IMR-90 (cell line): ENCODE data around the gene CERS6. TPM values are rescaled to one million over a fixed set of nuclear protein-coding genes. Genes with fewer than 3 reads are reported as not detected.

Experiments
- ATAC-seq: fragments of 200-7000 bp; cut with Tn5 transposase; 2 replicates; pipeline ENCODE4 v1.9.1; 2020; ENCODE audit warnings: low read depth, mild to moderate bottlenecking, moderate library complexity
- BruUV-seq: library from RNA; stranded (reverse); fragments of 400-500 nt; replicated peaks from 2 replicates; lab custom pipeline; 2021; lab: Mats Ljungman, UMichigan
- CTCF ChIA-PET: fragments of 300-600 bp; formaldehyde crosslinking; extraction: SDS; loops from one replicate; lab custom pipeline; 2021; ENCODE audit warnings: antibody characterized with exemption; lab: Yijun Ruan, JAX
- POLR2A ChIA-PET: fragments of 300-600 bp; sonication (Branson Sonifier 250); formaldehyde crosslinking; loops from one replicate; lab custom pipeline; 2022; ENCODE audit warnings: antibody characterized with exemption; ENCODE audit not compliant: unreplicated experiment; lab: Charles Lee
- DNase-seq: peaks from one replicate; pipeline ENCODE4 v3.0.0; 2013
- H2AFZ ChIP-seq: replicated peaks from 2 replicates; pipeline ENCODE3; 2013; ENCODE audit warnings: low read length, mild to moderate bottlenecking; ENCODE audit not compliant: poor library complexity
- H2AK5ac ChIP-seq: 2 replicates; pipeline ENCODE4 v1.6.1; 2013; ENCODE audit warnings: low read depth, low read length, inconsistent platforms
- H2AK9ac ChIP-seq: replicated peaks from 2 replicates; pipeline ENCODE3; 2013; ENCODE audit warnings: mild to moderate bottlenecking, low read depth, low read length, moderate library complexity; ENCODE audit not compliant: poor library complexity
- H2BK120ac ChIP-seq: 2 replicates; pipeline ENCODE4 v1.6.1; 2013; ENCODE audit warnings: low read depth, low read length, inconsistent platforms
- H2BK15ac ChIP-seq: 3 replicates; pipeline ENCODE4 v1.6.1; 2013; ENCODE audit warnings: low read depth, low read length, inconsistent platforms
- H2BK20ac ChIP-seq: 2 replicates; pipeline ENCODE4 v1.6.1; 2013; ENCODE audit warnings: low read depth, mild to moderate bottlenecking, inconsistent platforms, low read length, moderate library complexity
- H2BK5ac ChIP-seq: 2 replicates; pipeline ENCODE4 v1.6.1; 2013; ENCODE audit warnings: mild to moderate bottlenecking, low read depth, low read length, inconsistent platforms; ENCODE audit not compliant: poor library complexity, severe bottlenecking
- H3K14ac ChIP-seq: replicated peaks from 2 replicates; pipeline ENCODE4 v1.6.1; 2013; ENCODE audit warnings: low read depth, low read length, inconsistent platforms
- H3K18ac ChIP-seq: 2 replicates; pipeline ENCODE4 v1.6.1; 2013; ENCODE audit warnings: low read depth, low read length, control low read depth
- H3K23ac ChIP-seq: 2 replicates; pipeline ENCODE4 v1.6.1; 2013; ENCODE audit warnings: low read depth, low read length, inconsistent platforms
- H3K27ac ChIP-seq: 2 replicates; pipeline ENCODE4 v1.5.1; 2013; ENCODE audit warnings: mild to moderate bottlenecking, control low read depth, low read length; ENCODE audit not compliant: insufficient read depth
- H3K27me3 ChIP-seq: 2 replicates; pipeline ENCODE4 v1.6.1; 2013; ENCODE audit warnings: low read length; ENCODE audit not compliant: control insufficient read depth, insufficient read depth
- H3K36me3 ChIP-seq: 2 replicates; pipeline ENCODE4 v1.6.1; 2013; ENCODE audit warnings: low read length, mixed read lengths; ENCODE audit not compliant: control insufficient read depth, insufficient read depth
- H3K4ac ChIP-seq: 2 replicates; pipeline ENCODE4 v1.6.1; 2013; ENCODE audit warnings: low read depth, low read length, inconsistent platforms
- H3K4me1 ChIP-seq: 2 replicates; pipeline ENCODE4 v1.6.1; 2013; ENCODE audit warnings: low read length, mixed read lengths; ENCODE audit not compliant: control insufficient read depth, insufficient read depth
- H3K4me2 ChIP-seq: 2 replicates; pipeline ENCODE4 v1.6.1; 2013; ENCODE audit warnings: low read depth, mild to moderate bottlenecking, control low read depth, low read length, moderate library complexity
- H3K4me3 ChIP-seq: 2 replicates; pipeline ENCODE4 v1.5.1; 2013; ENCODE audit warnings: low read depth, mild to moderate bottlenecking, control low read depth, low read length, moderate library complexity; ENCODE audit not compliant: insufficient read depth
- H3K56ac ChIP-seq: 2 replicates; pipeline ENCODE4 v1.6.1; 2013; ENCODE audit warnings: low read length, inconsistent platforms; ENCODE audit not compliant: insufficient read depth; ENCODE audit errors: extremely low read depth
- H3K79me1 ChIP-seq, 2 experiments: 2 replicates each; pipeline ENCODE4 v1.6.1; 2013; ENCODE audit warnings: low read length in 2 of 2, inconsistent platforms in 1 of 2, low read depth in 1 of 2
- H3K9ac ChIP-seq: 2 replicates; pipeline ENCODE4 v1.6.1; 2013; ENCODE audit warnings: low read depth, low read length, control low read depth
- H3K9me1 ChIP-seq: 2 replicates; pipeline ENCODE4 v1.6.1; 2013; ENCODE audit warnings: low read length, inconsistent platforms; ENCODE audit not compliant: insufficient read depth
- H3K9me3 ChIP-seq: 2 replicates; pipeline ENCODE4 v1.6.1; 2013; ENCODE audit warnings: low read length; ENCODE audit not compliant: control insufficient read depth, insufficient read depth
- H4K20me1 ChIP-seq: 2 replicates; pipeline ENCODE4 v1.6.1; 2013; ENCODE audit warnings: low read length, inconsistent platforms; ENCODE audit not compliant: insufficient read depth
- H4K5ac ChIP-seq: 2 replicates; pipeline ENCODE4 v1.6.1; 2013; ENCODE audit warnings: mild to moderate bottlenecking, low read depth, low read length, control low read depth
- H4K8ac ChIP-seq, 2 experiments: 2 replicates each; pipeline ENCODE4 v1.6.1; 2013; ENCODE audit warnings: low read depth in 2 of 2, low read length in 2 of 2, control low read depth in 1 of 2, inconsistent platforms in 1 of 2
- H4K91ac ChIP-seq: 2 replicates; pipeline ENCODE4 v1.6.1; 2013; ENCODE audit warnings: low read depth, low read length, inconsistent platforms; ENCODE audit not compliant: insufficient read depth
- BHLHE40 ChIP-seq: fragments of 150-350 bp; IDR thresholded peaks from 2 replicates; pipeline ENCODE4 v1.6.1; 2016; ENCODE audit warnings: mild to moderate bottlenecking, low read depth, low read length
- CEBPB ChIP-seq: IDR thresholded peaks from 2 replicates; pipeline ENCODE4 v1.6.1; 2012; ENCODE audit warnings: low read depth, low read length, improper control_type of control experiment
- CHD1 ChIP-seq: IDR thresholded peaks from 2 replicates; pipeline ENCODE4 v1.6.1; 2012; ENCODE audit warnings: low read depth, low read length, improper control_type of control experiment
- MXI1 ChIP-seq: IDR thresholded peaks from 2 replicates; pipeline ENCODE4 v1.6.1; 2012; ENCODE audit warnings: low read depth, mild to moderate bottlenecking, low read length, moderate library complexity, borderline replicate concordance
- POLR2A ChIP-seq: IDR thresholded peaks from 2 replicates; pipeline ENCODE4 v1.6.1; 2012; ENCODE audit warnings: mild to moderate bottlenecking, low read depth, low read length
- RAD21 ChIP-seq: IDR thresholded peaks from 2 replicates; pipeline ENCODE4 v1.6.1; 2012; ENCODE audit warnings: low read length, improper control_type of control experiment
- RCOR1 ChIP-seq: IDR thresholded peaks from 2 replicates; pipeline ENCODE4 v1.6.1; 2012; ENCODE audit warnings: mild to moderate bottlenecking, low read length, improper control_type of control experiment; ENCODE audit not compliant: insufficient replicate concordance
- SMC3 ChIP-seq: fragments of 150-350 bp; IDR thresholded peaks from 2 replicates; pipeline ENCODE4 v1.6.1; 2016; ENCODE audit warnings: low read depth, mild to moderate bottlenecking, antibody characterized with exemption, low read length, moderate library complexity
- dilution Hi-C: fragments of 300-500 bp; cut with HindIII; formaldehyde crosslinking; loops from one replicate; pipeline ENCODE4 v1.14.3; 2018; ENCODE audit warnings: low sequenced_read_pairs; ENCODE audit not compliant: unreplicated experiment
- in situ Hi-C: fragments of 300-500 bp; cut with MboI; formaldehyde crosslinking; loops from 3 replicates; pipeline ENCODE4 v1.14.3; 2019; ENCODE audit warnings: low sequenced_read_pairs, inconsistent platforms, mixed read lengths
- intact Hi-C: fragments of 100-400 bp; cut with micrococcal nuclease; formaldehyde crosslinking; loops from 2 replicates; pipeline ENCODE4 v1.10.0; 2022
- polyA plus RNA-seq, 3 experiments: library from polyadenylated mRNA; depleted of rRNA; stranded (reverse); fragments of >200 nt; gene quantifications; 2 replicates each; pipeline ENCODE4 v1.2.3, GENCODE V29; 2012; ENCODE audit warnings: low replicate concordance in 1 of 3
- total RNA-seq: library from RNA; depleted of rRNA; stranded (reverse); fragments of >200 nt; gene quantifications from 2 replicates; pipeline ENCODE4 v1.2.3, GENCODE V29; 2012
- TF ChIP-seq, protein P1 (sequence below): conservative IDR thresholded peaks from 2 replicates; pipeline ENCODE4 v1.5.1; 2012; ENCODE audit warnings: mild to moderate bottlenecking, low read depth, low read length, improper control_type of control experiment

Gene CERS6
- total and polyA plus RNA-seq, 2 of the 4 experiments (the other 2 are of a cell fraction), result 2.1 to 5.7 TPM

DNA sequence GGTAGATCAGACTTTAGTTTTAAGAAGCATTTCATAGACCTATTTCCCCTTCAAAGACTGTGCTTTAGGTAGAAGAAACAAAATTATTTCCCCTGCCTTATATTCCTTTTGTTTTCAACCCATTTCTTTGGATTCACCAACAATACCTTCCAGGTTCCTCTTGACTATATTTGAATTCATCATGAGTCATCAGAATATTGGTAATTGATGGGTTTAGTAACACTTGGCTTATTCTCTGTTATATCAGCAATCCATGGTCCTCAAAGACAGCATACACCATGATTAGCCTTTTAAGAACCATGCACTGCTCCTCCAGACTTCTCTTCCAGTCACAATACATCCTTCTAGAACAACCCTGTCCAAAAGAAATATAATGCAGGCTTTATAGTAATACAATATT, 263.4 kb downstream of the CERS6 start:
- in situ Hi-C loops (no loop called here), intact Hi-C loops (no loop called here), dilution Hi-C loops (no loop called here)
- BruUV-seq, result no TSS peak
- Histone ChIP-seq H3K4me3 (no peak overlapping the region), H3K36me3 (no peaks in the 10 kb centered on the region), H2BK15ac (no peak overlapping the region), H3K9me1 (no peaks in the 10 kb centered on the region; the same call in 1 of the 2 replicates), H2AK9ac (no peak overlapping the region), H3K56ac (no peak overlapping the region), H2BK120ac (no peak overlapping the region), H2BK20ac (no peak overlapping the region), H3K9me3 (no peaks in the 10 kb centered on the region), H3K4me2 (no peak overlapping the region), H3K4ac (no peak overlapping the region), H3K9ac (no peak overlapping the region), H4K91ac (no peak overlapping the region), H3K4me1 (no peaks in the 10 kb centered on the region), H3K18ac (no peak overlapping the region), H2AFZ (no peak overlapping the region), H2BK5ac (no peak overlapping the region), H4K20me1 (no peaks in the 10 kb centered on the region), H3K23ac (no peak overlapping the region), H4K8ac (no peak overlapping the region), H3K27ac (no peak overlapping the region), H3K14ac (no peak overlapping the region), H3K27me3 (no peaks in the 10 kb centered on the region), H3K79me1 (no peaks in the 10 kb centered on the region), H2AK5ac (no peak overlapping the region), H4K5ac (no peak overlapping the region)
- DNase-seq (no peak), ATAC-seq (no peak)
- no peak for TF ChIP-seq CEBPB
- no peak for TF ChIP-seq CHD1
- TF ChIP-seq RAD21, result no peak
- no peak for TF ChIP-seq MXI1
- no peak for TF ChIP-seq SMC3
- TF ChIP-seq, protein P1, sequence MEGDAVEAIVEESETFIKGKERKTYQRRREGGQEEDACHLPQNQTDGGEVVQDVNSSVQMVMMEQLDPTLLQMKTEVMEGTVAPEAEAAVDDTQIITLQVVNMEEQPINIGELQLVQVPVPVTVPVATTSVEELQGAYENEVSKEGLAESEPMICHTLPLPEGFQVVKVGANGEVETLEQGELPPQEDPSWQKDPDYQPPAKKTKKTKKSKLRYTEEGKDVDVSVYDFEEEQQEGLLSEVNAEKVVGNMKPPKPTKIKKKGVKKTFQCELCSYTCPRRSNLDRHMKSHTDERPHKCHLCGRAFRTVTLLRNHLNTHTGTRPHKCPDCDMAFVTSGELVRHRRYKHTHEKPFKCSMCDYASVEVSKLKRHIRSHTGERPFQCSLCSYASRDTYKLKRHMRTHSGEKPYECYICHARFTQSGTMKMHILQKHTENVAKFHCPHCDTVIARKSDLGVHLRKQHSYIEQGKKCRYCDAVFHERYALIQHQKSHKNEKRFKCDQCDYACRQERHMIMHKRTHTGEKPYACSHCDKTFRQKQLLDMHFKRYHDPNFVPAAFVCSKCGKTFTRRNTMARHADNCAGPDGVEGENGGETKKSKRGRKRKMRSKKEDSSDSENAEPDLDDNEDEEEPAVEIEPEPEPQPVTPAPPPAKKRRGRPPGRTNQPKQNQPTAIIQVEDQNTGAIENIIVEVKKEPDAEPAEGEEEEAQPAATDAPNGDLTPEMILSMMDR, result no peak
- TF ChIP-seq RCOR1, result no peak
- no peak for TF ChIP-seq BHLHE40
- no peak for TF ChIP-seq POLR2A
- ChIA-PET POLR2A (no interaction called here), CTCF (no interaction called here)
